GM19240 (cell line): ENCODE measurements around the gene MS4A2.
"Not testable (repeated sequence)": the region's sequence is repeated elsewhere in the genome, so short reads cannot be mapped to it uniquely, and the experiment has no call there.

Source experiments
- DNase-seq: peaks from one replicate; pipeline ENCODE4 v3.0.0; 2011; ENCODE audit warnings: low spot score; ENCODE audit not compliant: insufficient read length

The MS4A2 gene

DNA sequence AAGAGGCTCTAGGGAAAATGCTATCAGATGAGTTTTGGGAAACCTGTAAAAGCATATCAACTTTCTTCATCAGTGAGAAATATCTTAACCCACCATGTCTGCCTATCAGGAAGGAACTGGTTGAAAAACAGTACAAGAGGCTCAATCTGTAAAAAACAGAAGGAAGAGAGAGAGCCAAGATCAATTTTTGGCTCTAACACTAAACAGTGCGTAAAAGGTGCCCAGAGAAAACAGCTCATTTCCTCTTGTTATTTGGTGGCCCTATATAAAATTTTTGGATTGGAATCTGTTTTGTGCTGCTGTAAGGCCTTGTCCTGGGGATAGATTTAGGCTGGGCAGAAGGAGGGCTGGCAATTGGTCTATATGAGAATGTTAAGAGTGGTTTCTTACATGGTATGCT is 12.1 kb downstream of the MS4A2 start:
- DNase-seq: no peak

DNA sequence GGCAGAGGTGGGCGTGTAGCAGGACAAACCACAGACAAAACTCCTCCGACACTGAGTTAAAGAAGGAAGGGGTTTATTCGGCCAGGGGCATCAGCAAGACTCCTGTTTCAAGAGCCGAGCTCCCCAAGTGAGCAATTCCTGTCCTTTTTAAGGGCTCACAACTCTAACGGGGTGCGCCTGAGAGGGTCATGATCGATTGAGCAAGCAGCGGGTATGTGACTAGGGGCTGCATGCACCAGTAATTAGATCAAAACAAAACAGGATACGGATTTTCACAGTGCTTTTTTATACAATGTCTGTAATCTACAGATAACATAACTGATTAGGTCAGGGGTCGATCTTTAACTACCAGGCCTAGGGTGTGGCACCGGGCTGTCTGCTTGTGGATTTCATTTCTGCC is 12.9 kb downstream of the MS4A2 start:
- not testable (repeated sequence) for DNase-seq

DNA sequence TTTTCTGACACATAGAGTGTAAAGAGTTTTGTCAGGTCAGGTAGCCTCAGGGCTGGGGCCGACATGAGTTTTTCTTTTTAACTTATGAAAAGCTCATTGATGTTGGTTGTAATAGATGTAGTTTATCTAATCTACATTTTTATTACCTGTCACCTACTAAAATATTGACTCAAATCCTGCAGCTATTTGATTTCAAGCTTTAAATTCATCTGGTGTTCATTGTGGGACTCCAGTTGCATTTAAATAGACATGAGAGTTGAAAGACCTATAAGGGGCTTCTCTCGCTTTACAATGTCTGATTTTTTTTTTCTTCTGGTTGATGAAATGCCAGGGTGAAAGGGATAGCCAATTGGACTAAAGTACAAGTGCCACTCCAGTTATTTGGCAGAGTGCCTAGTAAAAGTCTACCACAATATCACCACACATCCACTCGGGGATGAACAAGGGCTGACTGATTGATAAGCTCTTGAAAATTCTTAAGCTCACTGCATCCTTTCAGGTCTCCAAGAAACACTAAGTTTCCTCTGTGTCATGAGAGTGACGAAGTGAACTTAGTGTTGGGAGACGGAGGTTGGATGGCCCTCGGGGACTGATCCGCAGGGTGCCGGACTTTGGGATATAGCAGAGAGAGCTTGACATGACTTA is 16.1 kb downstream of the MS4A2 start:
- DNase-seq: not testable (repeated sequence)

DNA sequence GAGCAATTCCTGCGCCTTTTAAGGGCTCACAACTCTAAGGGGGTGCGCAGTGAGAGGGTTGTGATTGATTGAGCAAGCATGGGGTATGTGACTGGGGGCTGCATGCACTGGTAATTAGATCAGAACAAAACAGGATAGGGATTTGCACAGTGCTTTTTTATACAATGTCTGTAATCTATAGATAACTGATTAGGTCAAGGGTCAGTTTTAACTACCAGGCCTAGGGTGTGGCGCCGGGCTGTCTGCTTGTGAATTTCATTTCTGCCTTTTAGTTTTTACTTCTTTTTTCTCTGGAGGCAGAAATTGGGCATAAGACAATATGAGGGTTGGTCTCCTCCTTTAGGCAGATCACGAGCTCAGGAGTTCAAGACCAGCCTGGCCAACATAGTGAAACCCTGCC is 20.2 kb downstream of the MS4A2 start:
- not testable (repeated sequence) for DNase-seq

DNA sequence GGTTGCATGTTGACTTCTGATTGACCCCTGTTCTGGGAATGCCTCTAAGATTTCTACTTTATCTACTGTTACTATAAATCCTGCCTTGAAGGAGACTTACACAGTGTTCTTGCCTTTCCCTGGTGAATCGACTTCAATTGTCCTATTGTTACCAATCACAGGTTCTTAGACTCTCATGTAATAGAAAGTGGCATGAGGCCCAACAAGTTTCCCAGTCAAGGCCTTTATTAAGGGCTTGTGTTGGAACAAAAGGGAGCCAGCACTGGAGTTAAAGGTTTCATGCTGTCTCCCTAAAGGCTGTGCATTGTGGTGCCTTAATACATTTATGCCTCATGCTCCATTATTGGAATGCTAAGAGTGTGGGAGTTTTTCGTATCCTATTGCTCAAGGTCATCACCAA is 23.3 kb downstream of the MS4A2 start:
- DNase-seq: no peak

DNA sequence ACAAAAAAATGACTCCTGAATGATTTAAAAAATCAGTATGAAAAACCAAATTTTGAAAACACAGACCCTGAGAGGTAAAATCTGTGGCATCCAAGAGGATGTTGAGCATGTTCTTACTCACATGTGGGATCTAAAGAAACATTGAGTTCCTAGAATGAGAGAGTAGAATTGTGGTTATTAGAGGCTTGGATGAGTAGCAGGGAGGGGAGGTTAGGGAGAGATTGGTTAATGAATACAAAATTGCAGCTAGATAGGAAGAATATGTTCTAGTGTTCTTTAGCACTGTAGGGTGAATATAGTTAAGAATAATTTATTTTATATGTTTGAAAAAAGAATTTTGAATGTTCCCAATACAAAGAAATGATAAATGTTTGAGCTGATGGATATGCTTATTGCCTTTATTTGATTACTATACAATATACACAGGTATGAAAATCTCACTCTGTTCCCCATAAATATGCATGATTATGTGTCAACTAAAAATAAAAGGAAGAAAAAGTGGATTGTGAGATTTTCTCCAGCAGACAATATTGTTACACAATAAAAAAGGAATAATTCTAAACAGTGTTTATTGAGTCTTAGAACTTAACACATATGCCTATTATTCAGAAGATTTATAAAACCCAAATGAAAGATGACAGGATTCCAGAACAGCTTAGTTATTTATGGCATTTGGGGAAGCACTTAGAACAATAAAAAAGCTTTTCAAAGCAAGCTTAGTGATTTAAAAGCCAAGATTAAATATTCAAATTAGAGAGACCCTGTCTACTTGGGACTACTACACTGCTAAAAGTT is 28.7 kb downstream of the MS4A2 start:
- DNase-seq: no peak

DNA sequence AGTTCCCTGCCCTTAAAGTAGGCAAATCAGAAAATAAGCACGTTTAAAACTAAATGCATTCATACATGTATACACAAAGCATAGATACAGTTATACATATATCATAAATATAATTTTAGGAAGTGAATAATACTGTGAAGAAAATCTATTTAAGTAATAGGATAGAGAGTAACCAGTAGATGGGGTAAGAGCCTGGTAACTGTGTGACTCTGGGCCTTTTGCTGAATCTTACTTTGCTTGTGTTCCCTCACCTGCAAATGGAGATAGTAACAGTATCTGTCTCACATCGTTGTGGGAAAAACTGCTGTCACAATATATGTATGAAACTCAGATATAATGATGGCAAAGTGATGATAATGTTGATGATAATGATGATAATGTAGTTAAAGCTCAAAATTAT is 29.9 kb downstream of the MS4A2 start:
- DNase-seq: no peak

DNA sequence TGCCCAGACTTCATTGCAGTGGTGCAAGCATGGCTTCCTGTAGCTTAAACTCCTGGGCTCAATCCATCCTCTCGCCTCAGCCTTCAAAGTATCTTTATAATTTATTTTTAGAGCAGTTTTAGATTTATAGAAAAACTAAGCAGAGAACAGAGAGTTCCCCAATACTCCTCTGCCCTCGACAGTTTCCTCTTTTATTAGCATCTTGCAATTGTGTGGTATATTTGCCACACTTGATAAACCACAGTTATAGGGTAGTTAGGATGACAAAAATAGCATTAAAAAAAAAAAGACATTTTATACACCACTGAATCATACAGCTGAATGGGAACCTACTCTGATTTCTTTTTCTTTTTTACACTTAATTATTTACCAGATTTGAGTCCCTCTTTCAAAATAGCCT is 31.2 kb downstream of the MS4A2 start:
- DNase-seq: no peak

DNA sequence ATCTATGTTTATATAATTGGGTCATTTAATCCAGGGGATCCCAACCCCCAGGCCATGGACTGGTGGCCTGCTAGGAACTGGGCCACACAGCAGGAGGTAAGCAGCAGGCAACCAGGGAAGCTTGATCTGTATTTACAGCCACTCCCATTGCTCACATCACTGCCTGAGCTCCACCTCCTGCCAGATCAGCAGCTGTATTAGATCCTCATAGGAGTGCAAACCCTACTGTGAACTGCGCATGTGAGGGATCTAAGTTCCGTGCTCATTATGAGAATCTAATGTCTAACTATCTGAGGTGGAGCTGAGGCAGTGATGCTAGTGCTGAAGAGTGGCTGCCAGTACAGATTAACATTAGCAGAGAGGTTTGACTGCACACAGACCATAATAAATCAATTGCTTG is 32.8 kb downstream of the MS4A2 start:
- DNase-seq: no peak

DNA sequence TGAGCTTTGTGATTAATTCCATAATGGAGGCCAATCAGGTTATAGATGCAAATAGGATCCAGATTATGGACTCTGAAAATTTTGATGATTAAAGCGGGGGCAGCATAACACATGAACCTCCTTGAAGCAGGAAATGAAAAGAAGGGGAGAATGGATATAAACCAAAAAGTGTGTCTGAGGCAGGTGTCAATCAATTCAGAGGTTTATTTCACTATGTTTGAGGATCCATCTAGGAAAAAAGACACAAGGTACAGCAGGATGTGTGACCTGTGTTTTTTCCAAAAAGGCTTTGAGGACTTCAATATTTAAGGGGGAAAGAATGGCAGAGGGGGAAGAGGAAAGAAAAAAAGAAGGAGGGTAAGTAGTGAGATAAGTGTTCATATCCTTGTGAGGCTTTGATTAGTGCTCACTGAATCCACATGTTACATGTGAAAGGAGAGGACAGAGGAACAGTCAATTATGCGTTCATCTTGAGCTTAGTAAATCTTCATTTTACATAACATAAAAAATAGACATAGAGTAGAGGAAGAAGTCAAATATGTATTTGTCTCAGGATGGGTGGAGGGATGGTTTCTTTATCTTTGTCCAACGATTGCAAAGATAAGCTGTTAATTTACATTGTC is 34.1 kb downstream of the MS4A2 start:
- no peak for DNase-seq

DNA sequence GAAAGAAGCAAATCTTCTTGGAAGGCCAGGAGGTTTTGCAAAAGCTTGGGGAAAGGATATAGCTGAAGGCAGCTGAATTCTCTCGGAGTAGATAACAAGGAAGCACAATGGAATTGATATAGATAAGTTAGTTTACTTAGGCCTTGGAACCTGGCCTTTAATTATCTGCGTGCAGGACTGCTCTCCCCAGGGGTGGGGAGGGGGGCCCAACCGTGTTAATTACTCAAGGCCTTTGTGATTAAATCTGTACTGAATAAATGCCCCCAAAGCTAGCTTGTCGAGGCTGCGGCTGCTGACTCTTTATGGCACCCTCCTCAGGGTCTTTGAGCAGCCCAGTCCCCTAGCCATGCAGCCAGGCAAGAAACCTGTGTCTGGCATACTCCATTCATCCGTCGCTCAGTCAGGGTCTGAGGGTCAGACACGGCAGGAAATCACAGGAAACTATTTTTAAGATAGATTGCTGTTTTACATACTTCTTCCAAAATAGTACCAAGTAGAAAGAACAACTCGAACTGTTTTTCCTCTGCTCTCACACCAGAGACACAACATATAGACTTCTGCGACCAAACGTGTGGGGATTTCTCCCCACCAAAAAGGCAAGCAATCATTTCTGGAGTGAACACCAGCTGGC is 36.5 kb downstream of the MS4A2 start:
- DNase-seq: no peak

DNA sequence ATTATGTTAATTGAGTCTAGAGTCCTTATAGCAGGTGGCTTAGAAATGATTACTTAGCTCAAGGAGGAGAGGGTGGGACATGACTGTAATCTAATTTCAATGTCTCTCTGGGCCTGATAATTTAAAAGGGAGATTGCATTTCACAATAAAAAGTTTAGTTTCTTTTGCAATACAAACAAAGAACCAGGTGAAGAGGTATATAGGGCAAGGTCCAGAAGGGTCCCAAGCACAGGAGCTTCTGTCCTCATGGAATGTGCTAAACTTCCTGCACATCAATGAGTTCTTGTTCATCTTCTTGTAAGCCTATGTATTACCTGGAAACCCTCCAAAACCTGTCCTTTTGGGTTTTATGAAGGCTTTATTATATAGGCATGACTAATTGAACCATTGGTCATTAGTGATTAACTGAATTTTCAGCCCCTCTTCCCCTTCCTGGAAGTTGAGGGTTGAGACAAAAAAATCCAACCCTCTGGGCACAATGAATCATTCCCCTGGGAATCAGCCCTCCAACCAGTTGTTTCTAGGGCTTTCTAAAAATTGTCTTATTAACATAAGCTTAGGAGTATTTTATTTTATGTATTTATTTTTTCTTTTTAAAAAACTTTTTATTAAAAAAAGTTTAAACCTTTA is 37.6 kb downstream of the MS4A2 start:
- no peak for DNase-seq

DNA sequence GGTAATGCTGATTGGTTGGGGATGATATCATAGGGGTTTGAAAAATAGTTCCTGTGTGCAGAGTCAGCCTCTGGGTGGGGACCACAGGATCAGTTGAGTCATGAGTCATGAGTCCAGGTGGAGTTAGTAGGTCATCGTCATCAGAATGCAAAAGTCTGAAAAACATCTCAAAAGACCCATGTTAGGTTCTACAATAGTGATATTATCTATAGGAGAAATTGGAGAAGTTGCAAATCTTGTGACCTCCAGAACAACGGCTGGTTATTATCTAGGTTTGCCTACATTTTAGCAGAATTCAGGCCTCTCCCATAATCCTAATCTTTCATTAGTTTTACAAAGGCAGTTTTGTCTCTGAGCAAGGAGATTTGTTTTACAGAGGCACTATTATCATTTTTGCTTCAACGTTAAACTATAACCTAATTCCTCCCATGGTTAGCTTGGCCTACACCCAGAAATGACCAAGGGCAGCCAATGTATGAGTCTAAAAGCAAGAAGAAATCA is 38.9 kb downstream of the MS4A2 start:
- DNase-seq: no peak

DNA sequence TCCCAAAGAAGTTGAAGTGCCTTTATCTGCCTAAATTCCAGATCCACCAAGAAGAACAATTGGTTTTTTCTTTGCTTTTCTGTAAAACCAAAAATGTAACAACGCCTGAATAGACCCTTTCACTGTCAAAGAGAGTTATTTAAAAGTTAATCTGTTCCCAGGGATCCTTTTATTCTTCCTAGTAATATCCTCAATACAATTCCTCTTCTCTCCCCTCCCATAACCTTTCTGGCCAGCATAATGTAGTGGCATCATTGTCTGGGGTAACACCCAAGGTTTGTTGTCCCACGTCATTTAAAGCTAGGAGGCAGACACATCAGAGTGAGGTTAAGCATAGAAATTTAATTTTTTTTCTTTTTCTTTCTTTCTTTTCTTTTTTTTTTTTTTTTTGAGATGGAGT is 39.9 kb downstream of the MS4A2 start:
- DNase-seq: no peak

DNA sequence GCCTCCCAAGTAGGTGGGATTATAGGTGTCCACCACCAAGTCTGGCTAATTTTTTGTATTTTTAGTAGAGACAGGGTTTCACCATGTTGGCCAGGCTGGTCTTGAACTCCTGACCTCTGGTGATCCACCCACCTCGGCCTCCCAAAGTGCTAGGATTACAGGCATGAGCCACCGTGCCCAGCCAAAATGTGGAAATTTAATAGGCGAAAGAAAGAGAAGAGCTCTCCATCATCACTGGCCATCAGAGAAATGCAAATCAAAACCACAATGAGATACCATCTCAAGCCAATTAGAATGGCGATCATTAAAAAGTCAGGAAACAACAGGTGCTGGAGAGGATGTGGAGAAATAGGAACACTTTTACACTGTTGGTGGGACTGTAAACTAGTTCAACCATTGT is 40.4 kb downstream of the MS4A2 start:
- not testable (repeated sequence) for DNase-seq

DNA sequence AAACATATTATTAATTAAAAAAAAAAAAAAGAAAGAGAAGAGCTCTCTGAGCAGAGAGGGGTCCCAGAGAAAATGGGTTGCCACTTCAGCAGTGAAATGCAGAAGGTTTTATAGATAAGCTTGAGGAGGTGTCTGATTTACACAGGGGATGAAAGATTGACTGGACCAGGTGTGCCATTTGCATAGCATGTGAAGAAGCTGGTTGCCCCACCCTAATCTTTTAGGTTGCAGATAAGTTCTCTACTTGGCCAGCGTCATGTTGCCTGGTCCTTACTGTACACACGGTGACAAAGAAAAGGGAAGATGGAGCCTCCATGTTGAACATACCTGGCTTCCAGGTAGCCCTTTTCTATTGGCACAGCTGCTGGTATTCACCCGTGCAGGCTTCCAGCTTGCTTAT is 41.4 kb downstream of the MS4A2 start:
- no peak for DNase-seq

DNA sequence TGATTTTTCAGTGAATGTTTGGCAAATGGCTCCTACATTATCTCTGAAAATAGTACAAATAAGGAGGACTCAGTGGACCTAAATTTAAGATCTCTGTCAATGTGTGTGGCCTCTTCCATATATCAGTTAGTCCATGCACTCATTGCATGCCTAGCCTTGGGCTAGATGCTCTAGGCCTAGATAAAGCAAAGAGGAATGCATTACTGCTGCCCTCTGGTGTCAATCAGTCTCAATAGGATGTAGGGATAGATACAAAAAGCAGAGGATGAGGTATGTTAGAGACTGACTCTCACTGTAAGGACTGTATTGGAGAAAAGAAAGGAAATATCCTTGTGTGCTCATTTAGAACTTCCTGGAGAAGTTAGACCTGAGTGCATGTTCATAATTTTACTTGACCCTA is 42.0 kb downstream of the MS4A2 start:
- no peak for DNase-seq

DNA sequence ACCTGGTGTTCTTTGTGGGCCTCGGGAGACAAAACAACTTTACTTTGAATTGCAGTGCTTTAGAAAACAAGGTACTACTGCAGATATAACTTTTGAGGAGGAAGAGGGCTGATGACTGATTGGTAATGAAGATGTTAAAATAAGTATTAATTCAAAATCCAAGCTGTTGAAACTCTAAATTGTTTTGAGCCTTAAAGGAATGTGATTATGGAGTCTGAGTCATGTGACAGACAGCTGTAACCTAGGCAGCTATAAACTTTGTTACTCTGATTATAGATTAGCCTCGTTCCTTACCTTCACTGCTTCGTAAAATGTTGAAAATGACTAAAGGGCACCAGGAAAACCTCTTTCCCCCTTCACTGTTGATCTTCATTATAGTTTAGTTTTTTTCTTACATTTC is 43.4 kb downstream of the MS4A2 start:
- no peak for DNase-seq

DNA sequence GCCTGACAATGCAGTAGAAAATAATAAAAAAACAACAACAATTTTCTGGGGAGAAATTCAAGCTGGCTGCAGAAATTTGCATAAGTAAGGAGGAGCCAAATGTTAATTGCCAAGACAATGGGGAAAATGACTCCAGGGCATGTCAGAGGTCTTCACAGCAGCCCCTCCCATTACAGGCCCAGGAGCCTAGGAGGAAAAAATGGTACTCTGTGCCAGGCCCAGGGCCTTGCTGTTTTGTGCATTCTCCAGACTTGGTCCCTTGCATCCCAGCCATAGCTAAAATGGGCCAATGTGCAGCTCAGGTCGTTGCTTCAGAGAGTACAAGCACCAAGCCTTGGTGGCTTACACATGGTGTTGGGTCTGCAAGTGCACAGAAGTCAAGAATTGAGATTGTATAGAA is 45.5 kb downstream of the MS4A2 start:
- DNase-seq: no peak

DNA sequence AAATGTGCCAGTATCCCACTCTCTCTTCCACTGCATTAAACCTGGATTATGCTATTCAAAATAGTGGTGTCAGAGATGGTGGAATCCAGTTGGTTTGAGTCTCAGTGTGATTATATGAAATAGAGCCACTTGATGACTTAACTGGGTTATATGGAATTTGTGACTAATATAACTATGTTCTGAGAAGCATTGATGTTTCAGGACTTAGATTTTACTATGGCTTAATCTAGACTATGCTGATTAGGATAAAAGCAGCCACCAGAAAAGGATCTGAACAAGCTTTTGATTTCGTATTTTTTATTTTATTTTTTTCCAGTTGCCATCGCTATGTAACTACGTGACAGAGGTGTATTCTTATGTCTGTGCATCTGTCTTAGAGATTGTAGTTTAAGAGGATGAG is 55.3 kb downstream of the MS4A2 start:
- DNase-seq: no peak

DNA sequence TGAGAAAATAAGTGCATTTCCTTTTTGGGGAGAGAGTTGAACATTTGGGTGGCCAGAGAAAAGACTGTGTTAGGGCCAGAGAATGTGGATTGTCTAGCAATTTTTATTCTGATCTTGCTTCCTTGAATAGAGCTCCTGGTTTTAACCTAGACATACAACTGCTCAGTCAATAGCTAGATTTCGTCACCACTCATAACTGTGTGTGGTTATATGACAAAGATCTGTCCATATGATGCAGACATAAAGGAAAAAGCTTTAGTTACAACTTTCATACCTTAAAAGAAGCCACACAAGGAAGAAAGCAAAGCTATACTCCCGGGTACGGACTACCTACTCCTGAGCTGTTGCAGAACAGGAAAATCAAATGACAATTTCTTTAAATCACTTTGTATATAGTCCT is 57.2 kb downstream of the MS4A2 start:
- DNase-seq: no peak
